T follicular helper cell (primary cell): ENCODE data around the gene C1orf21.

Experiments
- DNase-seq: peaks from one replicate; pipeline ENCODE4 v3.0.0-alpha.2; 2020; ENCODE audit warnings: low read depth

The C1orf21 gene

DNA sequence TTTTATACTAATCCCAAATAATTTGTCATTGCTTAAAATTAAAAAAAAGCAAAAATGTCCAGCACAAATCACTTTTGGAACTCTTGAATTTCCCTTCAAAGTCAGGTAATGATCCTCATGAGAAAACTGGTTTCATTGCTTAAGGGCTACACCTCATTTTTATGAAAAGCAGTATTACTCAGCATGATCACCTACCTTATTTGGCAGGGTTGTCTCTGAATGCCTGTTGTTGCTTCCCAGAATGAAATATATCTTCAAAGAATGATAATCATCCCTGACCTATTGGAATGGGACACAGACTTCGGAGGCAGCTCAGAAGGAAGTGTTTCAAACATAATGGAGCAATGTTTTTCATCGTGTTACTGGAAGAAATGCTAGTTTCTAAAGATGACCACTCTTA lies 29.7 kb downstream of the C1orf21 start:
- DNase-seq, result no peak

DNA sequence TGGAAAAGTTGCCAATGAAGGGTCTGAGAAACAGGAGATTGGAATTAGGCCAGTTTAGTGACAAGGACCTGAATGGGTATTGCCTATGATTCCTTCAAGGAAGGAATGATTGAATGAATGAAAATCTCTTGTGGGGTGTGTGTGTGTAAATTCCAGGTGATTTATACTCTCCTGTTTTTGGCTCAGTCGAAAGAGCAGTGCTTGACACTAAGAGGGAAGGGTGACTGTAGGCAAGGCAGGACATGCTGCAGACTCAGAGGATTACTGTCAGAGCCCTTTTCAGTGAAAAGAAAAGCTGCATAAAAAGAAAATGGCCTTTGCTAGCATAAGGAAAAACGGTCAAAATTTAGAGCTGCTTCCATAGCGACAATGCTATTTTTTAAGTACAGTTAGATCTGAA lies 30.1 kb downstream of the C1orf21 start:
- no peak for DNase-seq

DNA sequence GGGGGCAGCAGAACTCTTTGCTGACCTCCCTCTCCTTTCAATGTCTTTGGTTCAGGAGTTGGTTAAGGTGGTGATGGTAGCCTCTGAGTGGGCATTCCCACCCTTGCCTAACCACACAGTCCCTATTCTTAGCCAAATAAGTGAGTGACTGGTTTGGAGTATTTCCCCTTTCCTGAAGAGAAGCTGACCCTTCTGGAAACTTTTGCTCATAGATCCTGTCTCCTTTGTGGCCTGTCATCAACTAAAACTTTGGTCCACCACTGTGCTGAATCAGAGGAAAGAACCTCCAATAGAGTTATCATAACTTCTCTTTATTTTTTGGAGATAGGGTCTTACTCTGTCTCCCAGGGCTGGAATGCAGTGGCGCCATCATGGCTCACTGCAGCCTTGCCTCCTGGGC lies 31.1 kb downstream of the C1orf21 start:
- DNase-seq, result no peak

DNA sequence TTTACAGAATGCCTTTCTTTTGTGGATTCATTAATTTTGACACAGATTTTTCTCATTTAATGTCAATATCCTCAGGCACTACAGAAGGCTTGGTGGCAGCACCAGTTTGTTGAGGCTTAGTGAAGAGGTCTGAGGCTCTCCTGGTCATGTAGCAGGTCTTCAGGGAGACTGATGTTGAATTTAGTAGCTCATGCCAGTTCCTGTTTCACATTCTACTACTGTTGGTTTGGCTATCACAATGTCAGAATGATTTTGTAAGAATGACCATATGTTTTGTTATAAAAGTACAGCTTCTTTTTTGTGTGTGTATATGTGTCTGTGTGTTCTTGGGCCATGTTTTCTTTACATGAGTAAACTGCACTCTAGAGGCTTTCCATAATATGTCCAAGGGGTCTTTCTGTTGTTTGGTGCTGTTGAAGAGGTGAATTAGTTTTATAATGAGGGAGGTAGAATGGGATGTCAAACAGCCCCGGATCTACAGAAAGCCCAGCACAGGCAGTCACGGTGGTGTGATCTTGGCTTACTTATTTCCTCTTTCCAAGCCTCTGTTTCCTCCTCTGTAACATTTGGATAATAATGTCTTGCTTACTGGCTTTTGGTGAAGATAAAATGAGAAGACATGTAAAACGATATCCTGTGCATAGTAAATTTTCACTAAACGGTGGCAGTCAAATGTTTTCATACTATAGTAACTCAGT lies 32.0 kb downstream of the C1orf21 start:
- DNase-seq, result no peak

DNA sequence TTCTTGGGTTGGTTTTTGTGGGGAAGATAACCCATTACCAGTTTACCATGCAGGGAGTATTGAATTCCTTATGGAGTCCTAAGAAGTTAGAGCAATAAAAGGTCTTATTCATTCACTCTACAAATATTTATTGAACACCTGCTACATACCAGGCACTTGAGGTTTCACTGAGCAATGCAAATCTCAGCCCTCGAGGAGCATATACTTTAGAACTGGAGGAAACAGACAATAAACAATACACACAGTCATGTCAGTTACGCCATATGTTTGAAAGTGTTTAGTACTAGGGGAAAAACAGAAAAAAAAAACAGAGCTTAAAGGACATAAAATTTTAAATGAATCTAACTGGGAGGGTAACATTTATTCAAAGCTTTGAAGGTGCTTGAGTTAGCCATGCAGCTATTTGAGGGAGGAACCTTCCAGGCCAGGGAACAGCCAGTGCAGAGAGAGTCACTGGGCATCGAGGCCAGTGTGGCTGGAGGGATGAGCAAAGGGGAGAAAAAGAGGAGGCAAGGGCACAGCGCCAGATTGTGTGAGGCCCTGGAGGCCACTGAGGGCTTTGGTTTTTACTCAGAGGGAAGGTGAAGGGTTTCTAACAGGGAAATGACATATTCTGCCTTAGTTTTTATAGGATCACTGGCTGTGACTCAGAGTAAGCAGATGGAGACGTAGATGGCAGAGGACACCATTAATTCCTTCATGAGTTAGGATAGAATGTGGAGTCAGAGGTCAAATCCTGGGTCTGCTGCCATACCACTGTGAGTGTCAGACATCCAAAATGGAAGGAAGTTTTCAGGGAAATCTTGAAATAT lies 32.7 kb downstream of the C1orf21 start:
- DNase-seq, result no peak

DNA sequence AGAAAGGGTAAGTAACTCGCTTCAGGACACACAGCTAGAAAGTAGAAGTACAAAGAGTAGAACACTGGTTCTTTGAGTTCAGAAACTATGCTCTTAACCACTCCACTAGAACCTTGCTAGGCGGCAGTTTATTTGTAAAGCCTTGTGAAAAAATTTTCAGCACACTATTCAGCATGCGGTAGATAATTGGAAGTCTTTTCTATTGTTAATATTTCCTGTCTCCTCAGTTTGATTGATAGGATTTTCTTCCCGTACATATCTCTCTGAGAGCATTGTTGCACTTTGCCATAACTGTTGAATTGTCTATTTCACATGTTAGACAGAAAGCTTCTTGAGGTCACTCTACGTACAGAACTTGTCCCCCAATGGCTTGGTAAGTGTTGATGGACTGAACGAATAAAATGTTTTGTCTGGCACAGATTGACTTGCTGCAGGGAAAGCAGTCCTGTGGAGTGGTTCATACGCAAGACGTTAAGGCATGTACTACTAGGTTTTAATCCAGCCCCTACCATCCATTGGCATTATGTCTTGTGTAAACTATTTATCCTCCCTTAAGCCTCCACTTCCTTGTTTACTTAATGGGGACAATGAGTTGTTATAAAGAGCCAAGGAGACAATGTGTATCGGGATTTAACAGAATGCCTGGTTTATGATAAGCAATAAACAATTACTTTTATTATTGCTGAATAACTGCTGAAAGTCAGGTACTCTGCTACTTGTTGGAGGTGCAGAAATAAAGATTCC lies 35.8 kb downstream of the C1orf21 start:
- no peak for DNase-seq

DNA sequence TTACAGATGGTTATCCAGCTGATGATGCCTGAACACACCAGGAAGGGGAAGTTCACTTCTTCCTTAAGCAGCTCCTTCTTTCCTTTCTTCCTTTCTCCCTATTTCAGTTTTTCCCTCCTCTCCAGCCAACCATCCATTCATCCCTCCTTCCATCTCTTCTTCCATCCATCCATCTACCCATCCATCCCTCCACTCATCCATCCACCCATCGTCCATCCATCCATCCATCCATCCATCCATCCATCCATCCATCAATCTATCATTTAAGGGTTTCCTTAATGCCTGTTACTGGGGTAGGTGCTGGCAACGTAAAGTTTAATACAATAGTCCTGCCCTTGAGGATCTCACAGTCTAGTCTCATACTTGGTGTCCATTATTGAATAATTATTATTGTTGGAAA lies 36.8 kb downstream of the C1orf21 start:
- DNase-seq, result no peak

DNA sequence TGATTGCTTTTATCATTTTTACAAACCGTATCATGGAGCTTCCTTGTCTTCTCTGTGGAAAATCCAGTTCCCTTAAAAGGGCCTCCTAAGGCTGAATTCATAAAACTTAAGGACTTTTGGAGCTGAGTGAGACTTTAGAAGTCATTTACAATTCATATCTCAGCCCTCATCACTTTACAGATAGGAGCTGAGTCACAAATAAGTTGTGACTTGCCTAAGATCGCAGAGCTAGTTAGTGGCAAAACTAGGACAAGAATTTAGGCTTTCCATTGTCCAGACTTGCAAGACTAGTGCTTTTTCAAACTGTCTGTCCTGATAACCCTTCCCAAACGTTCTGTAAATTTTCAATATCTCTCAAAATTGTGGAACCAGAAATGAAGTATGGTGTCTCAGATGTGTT lies 37.3 kb downstream of the C1orf21 start:
- DNase-seq, result no peak

DNA sequence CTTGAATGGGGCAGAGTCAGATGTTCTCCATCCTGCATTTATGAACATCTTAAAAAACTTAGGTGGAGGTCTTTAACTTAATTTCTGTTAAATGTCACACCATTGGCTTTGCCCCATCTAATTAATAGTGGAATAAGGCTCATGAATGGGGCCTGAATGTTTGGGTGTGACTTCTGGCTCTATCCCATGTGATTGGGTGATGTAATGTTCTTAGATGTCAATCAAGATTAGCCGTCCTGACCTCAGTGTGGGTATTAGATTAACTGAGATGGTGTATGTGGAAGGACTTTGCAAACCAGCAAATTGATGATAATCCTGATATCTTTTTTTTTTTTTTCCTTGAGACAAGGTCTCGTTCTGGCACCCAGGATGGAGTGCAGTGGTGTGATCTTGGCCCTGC lies 38.1 kb downstream of the C1orf21 start:
- no peak for DNase-seq

DNA sequence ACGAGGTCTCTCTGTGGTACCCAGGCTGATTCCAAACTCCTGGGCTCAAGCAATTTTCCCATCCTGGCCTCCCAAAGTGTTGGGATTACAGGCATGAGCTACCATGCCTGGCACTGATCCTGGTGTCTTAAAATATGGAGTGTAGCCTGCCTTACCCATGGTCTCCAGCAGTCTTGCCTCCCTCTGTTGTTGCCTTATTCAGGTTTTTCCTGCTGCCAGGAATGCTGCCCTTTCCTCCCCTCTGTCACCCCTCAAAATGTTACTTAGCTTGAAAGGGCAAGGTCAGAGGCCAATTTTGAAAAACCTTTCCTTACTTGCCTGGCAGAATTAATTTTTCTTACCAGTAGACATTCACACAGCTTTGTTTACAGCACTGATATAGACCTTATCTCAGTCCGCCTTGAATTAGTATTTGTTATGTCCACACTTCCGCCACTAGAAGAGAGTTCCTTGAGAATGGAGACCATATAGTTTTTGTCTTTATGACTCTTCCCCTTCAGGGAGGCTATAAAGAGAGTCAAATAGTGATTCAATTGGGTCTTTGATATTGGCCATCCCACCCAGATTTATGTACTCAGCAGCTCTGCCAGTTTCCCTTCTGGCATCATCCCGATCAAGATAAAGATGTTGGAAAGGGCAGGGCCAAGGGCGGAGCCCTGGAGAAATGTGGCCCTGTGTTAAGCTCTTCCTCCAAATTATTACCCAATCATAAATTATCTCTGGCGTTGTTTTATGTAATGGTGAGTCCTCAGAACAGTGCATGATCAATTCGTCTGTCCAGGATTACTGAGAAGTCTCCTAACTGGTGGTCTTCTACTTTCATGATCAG lies 38.8 kb downstream of the C1orf21 start:
- no peak for DNase-seq

DNA sequence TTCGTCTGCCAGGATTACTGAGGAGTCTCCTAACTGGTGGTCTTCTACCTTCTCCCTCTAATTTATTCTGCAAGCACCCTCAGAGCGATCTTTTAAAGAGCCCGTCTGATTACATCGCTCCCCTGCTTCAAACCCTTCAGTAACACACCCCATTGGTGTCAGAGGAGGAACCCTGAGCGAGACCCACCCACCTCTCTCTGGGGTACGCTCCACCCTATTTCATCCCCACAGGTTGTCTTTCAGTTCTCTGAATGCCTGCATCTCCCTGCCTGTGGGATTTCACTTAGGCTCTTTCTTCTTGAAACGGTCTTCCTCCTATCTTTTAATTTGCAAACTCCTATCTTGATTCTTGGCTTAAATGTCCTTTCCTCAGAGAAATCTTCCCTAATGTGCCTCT lies 39.4 kb downstream of the C1orf21 start:
- no peak for DNase-seq

DNA sequence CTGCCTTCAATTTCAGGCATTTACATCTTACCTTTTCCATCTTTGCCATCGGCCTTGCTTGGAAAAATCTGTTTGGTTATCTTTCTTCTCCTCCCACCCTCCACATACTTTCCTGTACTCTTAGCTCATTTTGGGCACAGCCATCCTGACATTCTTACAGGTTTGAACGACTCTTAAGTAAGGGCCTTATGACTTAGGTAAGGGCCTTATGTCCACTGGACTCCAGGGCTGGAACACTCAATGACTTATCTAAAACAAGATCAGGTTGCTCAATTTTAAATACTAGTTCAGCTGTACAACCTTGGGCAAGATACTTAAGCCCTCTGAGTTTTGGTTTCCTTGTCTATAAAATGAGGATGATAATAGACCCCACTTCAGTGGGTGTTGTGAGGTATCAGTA lies 40.9 kb downstream of the C1orf21 start:
- no peak for DNase-seq

DNA sequence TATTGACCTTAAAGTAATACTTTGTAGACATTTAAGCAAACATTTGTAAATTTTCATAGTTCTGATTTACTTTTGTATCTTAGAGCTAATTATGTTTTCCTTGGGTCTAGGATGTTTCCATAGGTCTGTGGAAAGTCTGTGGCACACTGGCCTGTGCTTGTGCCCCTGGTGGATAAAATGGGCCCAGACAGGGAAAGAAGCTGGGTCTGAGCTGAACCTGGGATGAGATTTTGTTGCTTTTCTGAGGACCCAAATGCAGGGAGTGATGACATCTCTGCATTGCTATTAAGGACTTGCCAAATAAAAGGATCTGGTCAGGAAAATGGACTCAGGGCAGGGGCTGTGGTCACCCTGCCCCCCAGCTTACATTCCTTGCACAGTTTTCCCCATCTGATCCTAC lies 41.8 kb downstream of the C1orf21 start:
- DNase-seq, result no peak

DNA sequence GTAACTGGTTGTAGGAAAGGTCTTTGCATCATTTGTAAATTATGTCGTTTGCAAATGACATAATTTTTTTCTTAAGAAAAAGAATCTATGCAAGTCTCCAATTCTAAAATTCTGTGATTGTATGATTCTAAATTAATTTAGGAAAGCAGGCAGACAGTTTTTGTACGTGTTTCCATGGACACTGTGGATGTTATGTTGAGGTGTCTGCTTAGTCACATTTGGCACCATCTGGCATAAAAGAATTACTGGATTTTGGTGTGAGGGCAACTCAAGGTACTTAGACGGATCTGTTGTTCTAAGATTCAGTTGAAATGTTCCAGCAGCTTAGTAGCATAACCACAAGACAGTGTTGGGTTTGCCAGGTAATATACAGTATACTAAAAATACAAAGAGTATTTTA lies 42.5 kb downstream of the C1orf21 start:
- DNase-seq, result no peak

DNA sequence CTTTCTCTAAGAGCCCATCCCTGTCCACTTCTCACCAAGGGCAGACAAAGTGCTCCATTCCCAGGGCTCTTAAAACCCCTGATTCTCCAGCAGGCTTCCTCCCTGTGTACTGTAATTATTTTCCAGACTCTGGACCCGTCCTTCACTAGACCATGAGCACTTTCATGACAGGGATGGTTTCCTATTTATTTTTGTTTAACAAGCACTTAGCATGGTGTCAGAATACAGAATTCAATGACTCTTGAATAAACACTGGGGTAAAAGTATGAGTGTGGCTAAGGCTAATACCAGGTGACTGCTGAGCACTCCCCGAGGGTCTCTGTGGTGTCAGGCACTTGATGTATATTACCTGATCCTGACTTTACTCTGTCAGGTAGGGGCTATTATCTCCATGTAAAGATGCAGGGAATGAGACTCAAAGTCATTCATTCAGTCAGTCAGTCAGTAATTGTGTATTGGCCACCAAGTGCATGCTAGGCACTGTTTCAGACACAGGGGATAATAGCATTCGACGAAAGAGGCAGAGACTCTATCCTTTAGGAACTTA lies 47.2 kb downstream of the C1orf21 start:
- no peak for DNase-seq

DNA sequence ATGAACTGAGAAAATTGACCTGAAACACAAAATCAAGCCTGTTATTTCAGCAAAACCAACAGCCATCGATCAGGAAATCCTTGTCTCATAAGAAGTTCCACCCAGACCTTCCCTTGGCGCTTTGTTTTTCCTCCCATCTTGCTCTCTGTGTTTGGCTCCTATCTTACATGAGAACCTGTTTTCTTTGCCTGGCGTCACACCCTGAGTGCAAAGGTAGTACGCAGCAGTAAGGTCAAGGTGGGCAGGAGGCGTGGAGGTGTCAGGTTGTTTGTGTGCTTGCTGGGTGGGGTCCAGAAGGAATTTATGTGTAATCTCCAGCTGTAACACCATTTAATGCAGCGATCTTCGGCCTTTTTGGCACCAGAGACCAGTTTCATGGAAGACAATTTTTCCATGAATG lies 50.5 kb downstream of the C1orf21 start:
- no peak for DNase-seq

DNA sequence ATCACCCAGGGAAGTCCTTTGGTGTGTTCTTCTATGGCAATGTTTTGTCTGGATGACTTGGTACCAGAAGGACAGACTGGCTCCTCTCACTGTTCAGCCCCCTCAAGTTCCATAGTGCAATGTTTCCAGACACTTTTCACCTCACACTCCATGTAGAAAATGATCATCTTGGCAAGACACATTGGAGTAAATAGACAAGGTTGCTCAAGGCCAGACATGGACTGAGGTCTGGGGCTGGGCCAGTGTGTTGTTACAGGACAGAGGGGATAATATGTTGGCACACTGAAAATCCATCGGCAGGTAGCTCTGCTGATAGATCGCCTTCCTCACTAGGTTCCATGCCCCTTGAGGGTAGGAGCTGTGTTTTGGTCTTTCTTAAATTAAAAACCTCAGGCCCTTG lies 51.5 kb downstream of the C1orf21 start:
- no peak for DNase-seq

DNA sequence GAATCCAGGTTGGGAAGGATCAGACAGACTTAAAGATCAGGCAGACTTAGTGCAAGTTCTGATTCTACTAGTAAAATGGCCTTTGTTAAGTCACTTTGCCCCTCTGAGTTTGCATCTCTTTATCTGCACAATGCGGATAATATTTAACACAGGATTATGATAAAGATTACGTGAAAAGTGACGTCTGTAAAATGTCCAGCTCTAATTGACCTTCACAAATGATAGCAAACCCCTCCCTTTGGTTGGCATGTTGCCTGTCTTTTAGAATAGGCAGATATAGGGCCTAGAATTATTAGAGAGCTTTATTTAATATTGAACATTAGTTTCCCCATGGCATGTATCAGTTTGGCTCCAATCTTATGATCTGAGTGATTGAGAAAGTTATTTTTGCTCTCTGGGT lies 55.4 kb downstream of the C1orf21 start:
- no peak for DNase-seq

DNA sequence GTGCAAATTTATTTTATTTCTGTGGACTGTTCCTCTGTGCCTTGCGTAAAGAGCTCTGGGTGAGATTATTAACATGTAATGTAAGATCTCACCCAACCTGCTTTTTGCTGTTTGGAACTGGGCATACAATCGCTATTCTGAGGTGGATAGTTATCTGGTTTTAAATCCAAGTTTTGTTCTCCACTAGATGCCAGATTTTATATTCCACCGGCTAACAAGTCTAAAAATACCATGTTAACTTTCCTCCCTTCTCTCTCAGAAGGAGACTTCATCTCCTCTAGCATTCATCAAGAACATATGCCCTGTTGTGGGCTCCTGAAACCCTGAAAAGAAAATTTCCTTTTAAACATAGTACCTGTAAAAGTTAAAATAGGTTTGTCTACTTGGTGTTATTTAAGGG lies 56.4 kb downstream of the C1orf21 start:
- DNase-seq, result no peak

DNA sequence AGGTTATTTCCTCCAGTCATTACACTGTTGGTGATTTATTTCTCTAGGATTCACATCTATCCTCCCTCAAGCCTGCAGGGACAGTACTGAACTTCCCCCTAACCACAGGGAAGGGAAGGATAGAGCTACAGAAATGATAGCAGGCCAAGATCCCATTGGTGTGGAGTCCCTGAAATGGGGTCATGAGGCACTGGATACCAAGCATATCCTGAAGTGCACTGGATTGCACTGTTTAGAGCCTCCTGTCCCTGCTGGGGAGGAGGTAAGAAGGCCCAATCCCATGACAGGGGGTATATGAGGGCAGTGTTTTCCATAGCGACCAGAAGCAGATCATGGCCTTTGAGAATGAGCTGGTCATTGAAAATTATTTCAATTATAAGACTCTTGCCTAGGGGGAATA lies 56.8 kb downstream of the C1orf21 start:
- DNase-seq, result no peak

DNA sequence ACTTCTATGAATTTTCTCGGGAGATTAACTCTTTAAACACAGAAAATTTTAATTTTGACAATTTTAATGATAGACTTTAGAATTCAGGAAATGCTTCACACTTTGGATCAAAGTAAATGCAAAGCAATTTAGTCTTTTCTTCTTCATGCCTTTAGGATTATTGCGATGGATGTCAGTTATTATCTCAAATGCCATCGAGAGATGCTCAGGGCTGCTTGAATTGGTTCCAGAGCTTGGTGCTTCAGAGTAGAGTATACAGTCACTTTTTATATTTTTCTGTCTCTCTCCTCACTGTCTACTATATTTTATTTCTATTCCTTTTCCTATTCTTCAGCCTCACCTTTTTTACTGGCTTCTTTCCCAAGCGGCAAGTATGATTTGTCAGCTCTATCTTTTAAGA lies 59.2 kb downstream of the C1orf21 start:
- no peak for DNase-seq

DNA sequence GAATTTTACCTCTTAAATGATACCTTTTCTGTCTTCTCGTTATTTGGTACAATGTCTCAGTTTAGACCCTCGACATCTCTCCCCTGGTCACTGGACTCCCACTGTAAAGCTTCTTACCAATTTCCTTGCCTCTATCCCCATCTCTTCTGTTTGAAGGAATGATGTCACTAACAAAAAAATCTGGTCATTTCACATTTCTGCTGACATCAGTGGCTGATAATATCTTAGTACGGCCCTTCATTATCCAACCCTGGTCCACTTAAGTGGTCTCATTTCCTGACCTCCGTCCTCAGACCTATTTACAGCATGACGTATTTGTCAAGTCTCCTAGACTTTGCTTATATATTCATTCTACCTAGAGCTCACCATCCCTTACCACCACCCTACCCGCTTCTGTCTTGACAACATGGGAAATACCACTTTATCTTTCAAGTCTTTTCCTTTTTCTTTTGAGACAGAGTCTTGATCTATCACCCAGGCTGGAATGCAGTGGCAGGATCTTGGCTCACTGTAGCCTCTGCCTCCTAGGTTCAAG lies 60.9 kb downstream of the C1orf21 start:
- no peak for DNase-seq
